GM23248 (cell line): ENCODE measurements around the gene MED12. TPM values are rescaled to one million over a fixed set of nuclear protein-coding genes. Genes with fewer than 3 reads are reported as not detected.

Source experiments
- DNase-seq: peaks from one replicate; pipeline ENCODE4 v3.0.0-alpha.2; 2015
- H2AFZ ChIP-seq: fragments of 200-600 bp; sonication (generic); 2 replicates; pipeline ENCODE4 v1.6.1; 2016; ENCODE audit warnings: antibody characterized with exemption
- H3F3A ChIP-seq: fragments of 200-600 bp; sonication (generic); 2 replicates; pipeline ENCODE4 v1.6.1; 2016; ENCODE audit warnings: mild to moderate bottlenecking, antibody characterized with exemption, mixed run types; ENCODE audit not compliant: insufficient read depth
- H3K27ac ChIP-seq: fragments of 200-600 bp; sonication (generic); 2 replicates; pipeline ENCODE4 v1.5.1; 2016; ENCODE audit warnings: mild to moderate bottlenecking
- H3K27me3 ChIP-seq: fragments of 200-600 bp; sonication (generic); replicated peaks from 2 replicates; pipeline ENCODE4 v1.6.1; 2016; ENCODE audit warnings: mild to moderate bottlenecking; ENCODE audit not compliant: insufficient read depth
- H3K36me3 ChIP-seq: fragments of 200-600 bp; sonication (generic); 2 replicates; pipeline ENCODE4 v1.6.1; 2016; ENCODE audit warnings: low read depth, mild to moderate bottlenecking
- H3K4me1 ChIP-seq: fragments of 200-600 bp; sonication (generic); 2 replicates; pipeline ENCODE4 v1.6.1; 2016; ENCODE audit warnings: mild to moderate bottlenecking; ENCODE audit not compliant: insufficient read depth
- H3K4me2 ChIP-seq: fragments of 200-600 bp; sonication (generic); one replicate; pipeline ENCODE4 v1.6.1; 2016; ENCODE audit warnings: mild to moderate bottlenecking; ENCODE audit not compliant: unreplicated experiment
- H3K4me3 ChIP-seq: fragments of 200-600 bp; sonication (generic); 2 replicates; pipeline ENCODE4 v1.5.1; 2016; ENCODE audit warnings: mild to moderate bottlenecking
- H3K79me2 ChIP-seq: fragments of 200-600 bp; sonication (generic); 2 replicates; pipeline ENCODE4 v1.6.1; 2016; ENCODE audit warnings: mild to moderate bottlenecking; ENCODE audit not compliant: insufficient read depth
- H3K9ac ChIP-seq: fragments of 200-600 bp; sonication (generic); 2 replicates; pipeline ENCODE4 v1.6.1; 2016; ENCODE audit warnings: mild to moderate bottlenecking
- H3K9me2 ChIP-seq: fragments of 200-600 bp; sonication (generic); 2 replicates; pipeline ENCODE4 v1.6.1; 2016; ENCODE audit warnings: mixed run types, mild to moderate bottlenecking, moderate library complexity; ENCODE audit not compliant: insufficient read depth
- H3K9me3 ChIP-seq: fragments of 200-600 bp; sonication (generic); one replicate; pipeline ENCODE4 v1.6.1; 2017; ENCODE audit warnings: low read depth
- H4K20me1 ChIP-seq: fragments of 200-600 bp; sonication (generic); 2 replicates; pipeline ENCODE4 v1.6.0; 2016; ENCODE audit not compliant: insufficient read depth
- EZH2 ChIP-seq: fragments of 200-600 bp; sonication (generic); IDR thresholded peaks from 2 replicates; pipeline ENCODE4 v1.6.1; 2018; ENCODE audit warnings: antibody characterized with exemption, mild to moderate bottlenecking; ENCODE audit not compliant: insufficient read depth, poor library complexity, severe bottlenecking
- EZH2phosphoT487 ChIP-seq: fragments of 200-600 bp; sonication (generic); IDR thresholded peaks from 2 replicates; pipeline ENCODE4 v1.6.1; 2018; ENCODE audit warnings: antibody characterized with exemption, moderate library complexity, mild to moderate bottlenecking, low read depth; ENCODE audit not compliant: insufficient read depth
- WGBS, 2 experiments: methylation state at CpG; one replicate each; pipeline ENCODE4 v1.1.6; 2015 to 2017; ENCODE audit warnings: low lambda C conversion rate in 2 of 2, low coverage in 1 of 2; ENCODE audit errors: missing lambda C conversion rate in 2 of 2; 5-methylcytosine and 5-hydroxymethylcytosine counted together
- in situ Hi-C: fragments of 300-500 bp; cut with MboI; formaldehyde crosslinking; loops from 2 replicates; pipeline ENCODE4 v1.15.0; 2020
- polyA plus RNA-seq: library from polyadenylated mRNA; unstranded; fragments of >200 nt; fragmentation: Nextera tagmentation; extraction: Ambion mirVana; gene quantifications from 2 replicates; pipeline ENCODE4 v1.2.1, GENCODE V29; 2016
- total RNA-seq: library from RNA; depleted of rRNA; stranded (reverse); fragments of >200 nt; shearing (Covaris generic); gene quantifications from 2 replicates; pipeline ENCODE4 v1.2.3, GENCODE V29; 2014

MED12 gene
- total and polyA plus RNA-seq, 2 experiments from 2014 or later = 10.0 to 14.9 TPM

GRCh38 chrX:71167031-71167781 lies 48.8 kb downstream of the MED12 start:
- Histone ChIP-seq H3K27me3 (no peaks in the 10 kb centered on the region), H3K27ac (no peak overlapping the region), H3K4me2 (no peak overlapping the region), H3K36me3 (no peaks in the 10 kb centered on the region), H3K9me3 (no peaks in the 10 kb centered on the region), H3K9me2 (no peaks in the 10 kb centered on the region), H3K79me2 (no peaks in the 10 kb centered on the region), H2AFZ (no peak overlapping the region), H3K4me1 (no peaks in the 10 kb centered on the region), H3F3A (no peaks in the 10 kb centered on the region), H3K4me3 (no peak overlapping the region), H3K9ac (no peak overlapping the region), H4K20me1 (no peaks in the 10 kb centered on the region)
- TF ChIP-seq EZH2phosphoT487 (no peak), EZH2 (no peak)
- no peak for DNase-seq
- in situ Hi-C loops = loop anchor here (25.0 kb wide), 1 partner anchor 180 kb away; no protein-coding TSS in a partner anchor
- WGBS, 2 experiments = 77 to 79% methylated on average over 12 to 15 of the region's 17 CpGs

- no peak for TF ChIP-seq EZH2
- TF ChIP-seq EZH2phosphoT487 = no peak
- H3K4me1 ChIP-seq = no peaks in the 10 kb centered on the region
- in situ Hi-C loops = loop anchor here (25.0 kb wide), 1 partner anchor 181 kb away; no protein-coding TSS in a partner anchor
- no peaks in the 10 kb centered on the region for H3K27me3 ChIP-seq
- H3K4me2 ChIP-seq = no peak overlapping the region
- H3K36me3 ChIP-seq = no peaks in the 10 kb centered on the region
- no peaks in the 10 kb centered on the region for H3K9me3 ChIP-seq
- no peak overlapping the region for H2AFZ ChIP-seq
- no peak overlapping the region for H3K9ac ChIP-seq
- H3F3A ChIP-seq = no peaks in the 10 kb centered on the region
- no peaks in the 10 kb centered on the region for H3K9me2 ChIP-seq
- H4K20me1 ChIP-seq = no peaks in the 10 kb centered on the region
- 57 to 79% methylated on average over 2 to 8 of the region's 8 CpGs for WGBS, 2 experiments
- no peak overlapping the region for H3K4me3 ChIP-seq
- H3K27ac ChIP-seq = no peak overlapping the region
- no peak for DNase-seq
- no peaks in the 10 kb centered on the region for H3K79me2 ChIP-seq
These were observed 49.7 kb downstream of the MED12 start for GRCh38 chrX:71168134-71168533.

GRCh38 chrX:71169586-71169985 lies 51.2 kb downstream of the MED12 start:
- Histone ChIP-seq H3F3A (no peaks in the 10 kb centered on the region), H3K27me3 (no peaks in the 10 kb centered on the region), H3K79me2 (no peaks in the 10 kb centered on the region), H3K27ac (no peak overlapping the region), H3K9me3 (no peaks in the 10 kb centered on the region), H3K4me1 (no peaks in the 10 kb centered on the region), H2AFZ (no peak overlapping the region), H4K20me1 (no peaks in the 10 kb centered on the region), H3K36me3 (no peaks in the 10 kb centered on the region), H3K9me2 (no peaks in the 10 kb centered on the region), H3K9ac (no peak overlapping the region), H3K4me3 (no peak overlapping the region), H3K4me2 (no peak overlapping the region)
- 87 to 100% methylated on average over 3 to 19 of the region's 22 CpGs for WGBS, 2 experiments
- in situ Hi-C loops = loop anchor here (25.0 kb wide), 1 partner anchor 182 kb away; no protein-coding TSS in a partner anchor
- no peak for DNase-seq
- TF ChIP-seq EZH2 = no peak
- TF ChIP-seq EZH2phosphoT487 = no peak

- no peaks in the 10 kb centered on the region for H4K20me1 ChIP-seq
- H3K27ac ChIP-seq = no peak overlapping the region
- no peak overlapping the region for H2AFZ ChIP-seq
- H3K9ac ChIP-seq = no peak overlapping the region
- H3K4me3 ChIP-seq = no peak overlapping the region
- H3K4me1 ChIP-seq = no peaks in the 10 kb centered on the region
- no peaks in the 10 kb centered on the region for H3K79me2 ChIP-seq
- H3K36me3 ChIP-seq = no peaks in the 10 kb centered on the region
- 67 to 73% methylated on average over 5 of the region's 5 CpGs for WGBS, 2 experiments
- H3K27me3 ChIP-seq = no peaks in the 10 kb centered on the region
- H3K9me3 ChIP-seq = no peaks in the 10 kb centered on the region
- no peak overlapping the region for H3K4me2 ChIP-seq
- DNase-seq = no peak
- no peaks in the 10 kb centered on the region for H3F3A ChIP-seq
- no peak for TF ChIP-seq EZH2phosphoT487
- no peaks in the 10 kb centered on the region for H3K9me2 ChIP-seq
- in situ Hi-C loops = loop anchor here (25.0 kb wide), 1 partner anchor 183 kb away; no protein-coding TSS in a partner anchor
These were observed 52.3 kb downstream of the MED12 start for GRCh38 chrX:71170660-71171059.
